Erythroblast (primary cell): ENCODE data around the gene HOXD13.

ENCODE experiments used
- GATA1 ChIP-seq: IDR thresholded peaks from 2 replicates; pipeline ENCODE4 v1.6.1; 2011; ENCODE audit warnings: low read depth, mild to moderate bottlenecking, control low read depth, low read length, moderate library complexity
- POLR2A ChIP-seq: IDR thresholded peaks from 2 replicates; pipeline ENCODE4 v1.6.1; 2011; ENCODE audit warnings: mild to moderate bottlenecking, low read length

GRCh38 chr2:176102309-176102866, 9.9 kb downstream of the HOXD13 start:
- TF ChIP-seq POLR2A, result no peak
- no peak for TF ChIP-seq GATA1
